ENCODE results near the gene AP2A2.

Gene AP2A2

DNA sequence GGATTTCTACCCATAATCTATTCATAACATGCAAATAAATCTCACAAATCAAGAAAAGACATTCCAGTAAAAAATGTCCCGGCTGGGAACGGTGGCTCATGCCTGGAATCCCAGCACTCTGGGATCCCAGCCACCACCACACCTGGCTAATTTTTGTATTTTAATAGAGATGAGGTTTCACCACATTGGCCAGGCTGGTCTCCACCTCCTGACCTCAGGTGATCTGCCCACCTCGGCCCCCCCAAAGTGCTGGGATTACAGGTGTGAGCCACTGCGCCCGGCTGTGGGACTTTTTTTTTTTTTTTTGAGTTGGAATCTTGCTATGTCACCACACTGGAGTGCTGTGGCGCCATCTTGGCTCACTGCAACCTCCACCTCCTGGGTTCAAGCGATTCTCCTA lies 19.7 kb upstream of the AP2A2 start:
- Histone ChIP-seq H3K4me1 (ENCODE audit: control insufficient read depth, insufficient read depth, low read depth, low read length) (peaks cover 18% of the 10 kb centered on the region), H3K9me3 (ENCODE audit: control insufficient read depth, low read length) (no peaks in the 10 kb centered on the region), H3K79me1 (replicated peaks; ENCODE audit: low read length, poor library complexity, severe bottlenecking) (peaks cover 51% of the 10 kb centered on the region), H3K4ac (ENCODE audit: low read depth in 1 of 2, low read length in 2 of 2) (no peak overlapping the region), H3K18ac (ENCODE audit: low read depth in 1 of 2, low read length in 2 of 2) (no peak overlapping the region), H3K36me3 (ENCODE audit: control insufficient read depth in 1 of 2, insufficient read depth in 2 of 2, low read depth in 1 of 2, low read length in 2 of 2) (peaks cover 34 to 64% of the 10 kb centered on the region in 2 experiments), H3K4me3 (ENCODE audit: insufficient read depth in 1 of 2, low read depth in 1 of 2, low read length in 2 of 2) (no peak overlapping the region), H3K23ac (ENCODE audit: low read length in 2 of 2) (no peak overlapping the region), H3K27ac (ENCODE audit: low read length, poor library complexity, severe bottlenecking) (no peak overlapping the region), H4K91ac (ENCODE audit: low read length) (no peak overlapping the region), H2BK120ac (ENCODE audit: low read depth, low read length) (no peak overlapping the region), H3K4me2 (ENCODE audit: low read length, poor library complexity, severe bottlenecking) (no peak overlapping the region), H2BK15ac (ENCODE audit: low read depth, poor library complexity, severe bottlenecking) (no peak overlapping the region), H4K8ac (ENCODE audit: low read length) (no peak overlapping the region), H2AK5ac (ENCODE audit: low read length, severe bottlenecking) (no peak overlapping the region), H2BK12ac (ENCODE audit: low read length in 2 of 2) (no peak overlapping the region), H3K14ac (ENCODE audit: low read length in 2 of 2) (no peak overlapping the region), H2AFZ (ENCODE audit: low read depth, low read length) (no peak overlapping the region), H3K9ac (ENCODE audit: low read length) (no peak overlapping the region), H3K27me3 (ENCODE audit: control insufficient read depth in 1 of 2, insufficient read depth in 1 of 2, low read length in 2 of 2) (no peaks in the 10 kb centered on the region), H2BK5ac (ENCODE audit: low read depth, low read length, poor library complexity, severe bottlenecking) (no peak overlapping the region)
- no peak for DNase-seq
- 95% methylated on average over 7 of the region's 7 CpGs for WGBS

DNA sequence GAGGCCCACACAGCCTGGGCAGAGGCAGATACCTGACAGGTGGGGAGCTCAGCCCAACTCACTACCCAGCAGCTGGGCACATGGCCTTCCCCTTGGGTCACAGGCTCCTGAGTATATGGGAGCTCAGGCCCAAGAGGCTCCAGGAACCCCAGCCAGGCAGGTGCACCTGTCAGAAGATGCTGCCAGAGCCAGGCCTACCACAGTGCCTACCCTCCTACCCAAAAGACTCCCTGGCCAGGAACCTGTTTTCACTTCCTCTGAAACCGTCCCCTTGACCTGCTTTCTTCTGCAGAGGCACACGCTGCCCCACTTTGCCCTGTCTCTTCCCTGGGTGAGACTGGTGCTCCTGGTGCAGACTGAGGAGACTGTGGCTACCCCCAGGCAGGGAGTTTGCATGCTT lies 18.0 kb upstream of the AP2A2 start:
- DNase-seq: no peak
- Histone ChIP-seq H2BK5ac (ENCODE audit: low read depth, low read length, poor library complexity, severe bottlenecking) (no peak overlapping the region), H3K4me3 (ENCODE audit: insufficient read depth in 1 of 2, low read depth in 1 of 2, low read length in 2 of 2) (no peak overlapping the region), H3K4ac (ENCODE audit: low read depth in 1 of 2, low read length in 2 of 2) (no peak overlapping the region), H4K8ac (ENCODE audit: low read length) (no peak overlapping the region), H3K18ac (ENCODE audit: low read depth in 1 of 2, low read length in 2 of 2) (no peak overlapping the region), H3K4me2 (ENCODE audit: low read length, poor library complexity, severe bottlenecking) (no peak overlapping the region), H2AFZ (ENCODE audit: low read depth, low read length) (no peak overlapping the region), H3K36me3 (ENCODE audit: control insufficient read depth in 1 of 2, insufficient read depth in 2 of 2, low read depth in 1 of 2, low read length in 2 of 2) (peaks cover 17 to 46% of the 10 kb centered on the region in 2 experiments), H3K27me3 (ENCODE audit: control insufficient read depth in 1 of 2, insufficient read depth in 1 of 2, low read length in 2 of 2) (no peaks in the 10 kb centered on the region), H3K9me3 (ENCODE audit: control insufficient read depth, low read length) (no peaks in the 10 kb centered on the region), H2BK15ac (ENCODE audit: low read depth, poor library complexity, severe bottlenecking) (no peak overlapping the region), H3K4me1 (ENCODE audit: control insufficient read depth, insufficient read depth, low read depth, low read length) (peaks cover 25% of the 10 kb centered on the region), H2BK12ac (ENCODE audit: low read length in 2 of 2) (no peak overlapping the region), H3K79me1 (replicated peaks; ENCODE audit: low read length, poor library complexity, severe bottlenecking) (peaks cover 47% of the 10 kb centered on the region), H3K9ac (ENCODE audit: low read length) (no peak overlapping the region), H3K14ac (ENCODE audit: low read length in 2 of 2) (no peak overlapping the region), H2AK5ac (ENCODE audit: low read length, severe bottlenecking) (no peak overlapping the region), H3K27ac (ENCODE audit: low read length, poor library complexity, severe bottlenecking) (no peak overlapping the region), H4K91ac (ENCODE audit: low read length) (no peak overlapping the region), H3K23ac (ENCODE audit: low read length in 2 of 2) (no peak overlapping the region), H2BK120ac (ENCODE audit: low read depth, low read length) (no peak overlapping the region)
- WGBS: 100% methylated on average over 2 of the region's 2 CpGs

DNA sequence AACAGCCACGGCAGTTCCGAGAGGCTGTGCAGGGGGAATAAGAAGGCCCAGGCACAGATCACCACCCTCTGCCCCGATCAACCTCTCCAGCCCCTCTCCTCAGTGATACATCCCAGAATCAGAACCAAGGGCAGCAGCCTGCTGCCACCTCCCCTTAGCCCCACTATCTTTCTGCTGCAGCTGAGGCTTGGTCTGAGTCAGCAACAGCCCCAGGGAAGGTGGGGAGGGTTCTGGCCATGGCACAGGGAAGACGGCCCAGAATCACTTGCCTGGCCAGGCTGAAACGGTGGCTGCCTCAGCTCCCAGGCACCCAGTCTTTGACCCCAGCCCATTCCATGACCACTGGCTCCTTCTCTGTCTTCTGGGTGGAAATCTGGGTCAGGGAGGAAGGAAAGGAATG lies 17.4 kb upstream of the AP2A2 start:
- Histone ChIP-seq H3K27ac (ENCODE audit: low read length, poor library complexity, severe bottlenecking) (no peak overlapping the region), H3K14ac (ENCODE audit: low read length in 2 of 2) (no peak overlapping the region), H4K91ac (ENCODE audit: low read length) (no peak overlapping the region), H2AK5ac (ENCODE audit: low read length, severe bottlenecking) (no peak overlapping the region), H3K4ac (ENCODE audit: low read depth in 1 of 2, low read length in 2 of 2) (no peak overlapping the region), H3K9ac (ENCODE audit: low read length) (no peak overlapping the region), H3K23ac (ENCODE audit: low read length in 2 of 2) (no peak overlapping the region), H3K27me3 (ENCODE audit: control insufficient read depth in 1 of 2, insufficient read depth in 1 of 2, low read length in 2 of 2) (no peaks in the 10 kb centered on the region), H2BK5ac (ENCODE audit: low read depth, low read length, poor library complexity, severe bottlenecking) (no peak overlapping the region), H3K36me3 (ENCODE audit: control insufficient read depth in 1 of 2, insufficient read depth in 2 of 2, low read depth in 1 of 2, low read length in 2 of 2) (peaks cover 11 to 40% of the 10 kb centered on the region in 2 experiments), H3K4me3 (ENCODE audit: insufficient read depth in 1 of 2, low read depth in 1 of 2, low read length in 2 of 2) (no peak overlapping the region), H3K4me1 (ENCODE audit: control insufficient read depth, insufficient read depth, low read depth, low read length) (peaks cover 25% of the 10 kb centered on the region), H3K18ac (ENCODE audit: low read depth in 1 of 2, low read length in 2 of 2) (no peak overlapping the region), H3K4me2 (ENCODE audit: low read length, poor library complexity, severe bottlenecking) (no peak overlapping the region), H2BK120ac (ENCODE audit: low read depth, low read length) (no peak overlapping the region), H3K79me1 (replicated peaks; ENCODE audit: low read length, poor library complexity, severe bottlenecking) (peaks cover 47% of the 10 kb centered on the region), H2BK15ac (ENCODE audit: low read depth, poor library complexity, severe bottlenecking) (no peak overlapping the region), H3K9me3 (ENCODE audit: control insufficient read depth, low read length) (no peaks in the 10 kb centered on the region), H2AFZ (ENCODE audit: low read depth, low read length) (no peak overlapping the region), H2BK12ac (ENCODE audit: low read length in 2 of 2) (no peak overlapping the region), H4K8ac (ENCODE audit: low read length) (no peak overlapping the region)
- 94% methylated on average over 4 of the region's 5 CpGs for WGBS
- no peak for DNase-seq

DNA sequence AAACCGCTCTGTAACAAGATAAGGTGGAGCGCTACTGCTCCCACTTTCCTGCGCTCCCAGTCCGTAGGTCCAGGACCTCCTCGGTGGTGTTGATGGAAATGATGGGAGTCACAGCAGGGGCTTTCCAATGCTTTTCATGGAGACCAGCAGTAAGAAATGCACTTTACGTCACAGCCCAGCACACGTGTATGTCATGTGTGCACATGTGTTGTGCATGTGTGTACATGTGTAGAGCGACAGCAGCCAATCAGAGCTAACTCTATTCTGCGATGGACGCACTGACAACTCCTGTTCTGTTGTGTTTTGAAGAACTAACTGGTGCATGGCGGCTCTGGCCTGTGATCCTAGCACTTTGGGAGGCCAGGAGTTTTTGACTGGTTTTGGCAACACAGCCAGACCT lies 16.3 kb upstream of the AP2A2 start:
- no peak for DNase-seq
- Histone ChIP-seq H3K4ac (ENCODE audit: low read depth in 1 of 2, low read length in 2 of 2) (peak overlapping the region in 1 of 2 experiments; percentile 7), H4K91ac (ENCODE audit: low read length) (no peak overlapping the region), H4K8ac (ENCODE audit: low read length) (no peak overlapping the region), H3K27ac (ENCODE audit: low read length, poor library complexity, severe bottlenecking) (no peak overlapping the region), H2AK5ac (ENCODE audit: low read length, severe bottlenecking) (no peak overlapping the region), H2AFZ (ENCODE audit: low read depth, low read length) (no peak overlapping the region), H2BK15ac (ENCODE audit: low read depth, poor library complexity, severe bottlenecking) (no peak overlapping the region), H3K9ac (ENCODE audit: low read length) (peak overlapping the region; percentile 90), H3K14ac (ENCODE audit: low read length in 2 of 2) (no peak overlapping the region), H3K79me1 (replicated peaks; ENCODE audit: low read length, poor library complexity, severe bottlenecking) (peaks cover 40% of the 10 kb centered on the region), H3K23ac (ENCODE audit: low read length in 2 of 2) (no peak overlapping the region), H3K4me1 (ENCODE audit: control insufficient read depth, insufficient read depth, low read depth, low read length) (peaks cover 25% of the 10 kb centered on the region), H3K9me3 (ENCODE audit: control insufficient read depth, low read length) (no peaks in the 10 kb centered on the region), H3K27me3 (ENCODE audit: control insufficient read depth in 1 of 2, insufficient read depth in 1 of 2, low read length in 2 of 2) (no peaks in the 10 kb centered on the region), H3K4me3 (ENCODE audit: insufficient read depth in 1 of 2, low read depth in 1 of 2, low read length in 2 of 2) (peak overlapping the region in 1 of 2 experiments; percentile 87), H3K18ac (ENCODE audit: low read depth in 1 of 2, low read length in 2 of 2) (no peak overlapping the region), H3K36me3 (ENCODE audit: control insufficient read depth in 1 of 2, insufficient read depth in 2 of 2, low read depth in 1 of 2, low read length in 2 of 2) (peaks cover 3 to 29% of the 10 kb centered on the region in 2 experiments), H2BK120ac (ENCODE audit: low read depth, low read length) (no peak overlapping the region), H2BK12ac (ENCODE audit: low read length in 2 of 2) (no peak overlapping the region), H2BK5ac (ENCODE audit: low read depth, low read length, poor library complexity, severe bottlenecking) (no peak overlapping the region), H3K4me2 (ENCODE audit: low read length, poor library complexity, severe bottlenecking) (no peak overlapping the region)
- WGBS: 95% methylated on average over 11 of the region's 11 CpGs

Measured in mesenchymal stem cell (in vitro differentiated cells and primary cell).